ENCODE data around the gene MED26.
"Not testable (repeated sequence)": the region's sequence is repeated elsewhere in the genome, so short reads cannot be mapped to it uniquely, and the experiment has no call there.

The MED26 gene

GRCh38 chr19:16628183-16628983, at the start of gene MED26:
Gene MED26 (minus strand): TSS chr19:16628204. CDS start chr19:16627943, 261 bp downstream.
- peak; percentile 83 to 84 for DNase-seq (ENCODE audit: low read depth in 2 of 2)

GRCh38 chr19:16677055-16677454, 49.1 kb upstream of the MED26 start:
- DNase-seq (ENCODE audit: low read depth in 2 of 2), result no peak

GRCh38 chr19:16676101-16676798, 48.2 kb upstream of the MED26 start:
- DNase-seq (ENCODE audit: low read depth in 2 of 2), result no peak

- DNase-seq (ENCODE audit: low read depth in 2 of 2), result not testable (repeated sequence)
These were observed 45.8 kb upstream of the MED26 start for GRCh38 chr19:16673839-16674238.

- DNase-seq (ENCODE audit: low read depth in 2 of 2), result no peak
These were observed 45.2 kb upstream of the MED26 start for GRCh38 chr19:16673231-16673630.

- no peak for DNase-seq (ENCODE audit: low read depth in 2 of 2)
These were observed 43.8 kb upstream of the MED26 start for GRCh38 chr19:16671652-16672274.

- DNase-seq (ENCODE audit: low read depth in 2 of 2), result no peak
These were observed 42.3 kb upstream of the MED26 start for GRCh38 chr19:16670291-16670690.

- not testable (repeated sequence) for DNase-seq (ENCODE audit: low read depth in 2 of 2)
These were observed 40.7 kb upstream of the MED26 start for GRCh38 chr19:16668702-16669101.

- DNase-seq (ENCODE audit: low read depth in 2 of 2), result no peak
These were observed 40.2 kb upstream of the MED26 start for GRCh38 chr19:16668176-16668575.

- DNase-seq (ENCODE audit: low read depth in 2 of 2), result no peak
These were observed 33.6 kb upstream of the MED26 start for GRCh38 chr19:16661480-16662034.

GRCh38 chr19:16660763-16661479, 32.9 kb upstream of the MED26 start, which contains the start of gene TMEM38A:
Gene TMEM38A (plus strand): TSS chr19:16661139. CDS start chr19:16661218, 79 bp downstream.
- no peak for DNase-seq (ENCODE audit: low read depth in 2 of 2)

GRCh38 chr19:16659832-16660708, 32.1 kb upstream of the MED26 start, which contains the start of gene SMIM7:
Gene SMIM7 (minus strand): TSS chr19:16660144. CDS start chr19:16660110, 34 bp downstream.
- peak; percentile 96 to 97 for DNase-seq (ENCODE audit: low read depth in 2 of 2)

GRCh38 chr19:16659464-16659831, 31.4 kb upstream of the MED26 start:
- no peak for DNase-seq (ENCODE audit: low read depth in 2 of 2)

GRCh38 chr19:16657384-16657783, 29.4 kb upstream of the MED26 start:
- no peak for DNase-seq (ENCODE audit: low read depth in 2 of 2)

GRCh38 chr19:16655727-16656126, 27.7 kb upstream of the MED26 start:
- DNase-seq (ENCODE audit: low read depth in 2 of 2), result no peak

GRCh38 chr19:16654627-16655026, 26.6 kb upstream of the MED26 start:
- no peak for DNase-seq (ENCODE audit: low read depth in 2 of 2)

- DNase-seq (ENCODE audit: low read depth in 2 of 2), result no peak
These were observed 26.1 kb upstream of the MED26 start for GRCh38 chr19:16654140-16654539.

GRCh38 chr19:16652854-16653253, 24.9 kb upstream of the MED26 start:
- no peak for DNase-seq (ENCODE audit: low read depth in 2 of 2)

GRCh38 chr19:16651421-16652188, 23.6 kb upstream of the MED26 start:
- DNase-seq (ENCODE audit: low read depth in 2 of 2), result not testable (repeated sequence)

GRCh38 chr19:16650821-16651220, 22.8 kb upstream of the MED26 start:
- no peak for DNase-seq (ENCODE audit: low read depth in 2 of 2)

Measured in fibroblast of skin of left biceps (primary cell).